NCI-H345 (cell line): ENCODE measurements around the gene CFL2.

Experiments used
- DNase-seq: peaks from one replicate; lab custom pipeline; 2025; lab: John Stamatoyannopoulos, UW

The CFL2 gene

GRCh38 chr14:34676516-34677211 is 37.7 kb downstream of the CFL2 start:
- DNase-seq = peak; percentile 41

DNA sequence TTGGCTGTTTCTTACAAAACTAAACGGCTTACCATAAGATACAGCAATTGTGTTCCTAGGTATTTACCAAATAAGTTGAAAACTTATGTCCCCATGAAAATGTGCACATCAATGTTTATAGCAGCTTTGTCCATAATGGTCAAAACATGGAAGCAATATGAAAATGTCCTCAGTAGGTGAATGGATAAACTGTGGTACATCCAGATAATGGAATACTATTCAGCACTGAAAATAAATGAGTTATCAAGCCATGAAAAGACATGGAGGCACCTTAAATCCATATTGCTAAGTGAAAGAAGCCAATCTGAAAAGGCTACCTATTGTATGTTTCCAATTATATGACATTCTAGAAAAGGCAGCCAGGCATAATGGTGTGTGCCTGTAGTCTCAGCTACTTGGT is 40.7 kb downstream of the CFL2 start:
- DNase-seq = no peak

GRCh38 chr14:34671716-34672115 is 42.7 kb downstream of the CFL2 start:
- DNase-seq = no peak

DNA sequence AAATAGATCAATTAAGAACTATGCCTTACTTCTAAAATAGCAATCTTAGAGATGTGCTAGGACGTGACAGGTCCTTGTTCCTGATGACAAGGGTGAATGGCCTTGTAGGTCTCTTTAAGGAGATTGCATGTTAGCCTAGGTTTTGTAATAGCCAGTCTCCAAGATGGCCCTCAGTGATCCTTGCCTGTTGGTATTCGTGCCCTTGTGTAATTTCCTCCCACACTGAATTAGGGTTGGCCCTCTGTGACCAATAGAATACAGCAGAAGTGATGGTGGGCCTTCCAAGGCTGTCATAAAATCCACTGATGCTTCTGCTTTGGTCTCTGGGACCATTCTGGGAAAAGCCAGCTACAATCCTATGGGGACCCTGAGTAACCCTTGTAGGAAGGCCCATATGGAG is 46.3 kb downstream of the CFL2 start:
- DNase-seq = no peak

GRCh38 chr14:34667007-34667406 is 47.4 kb downstream of the CFL2 start:
- DNase-seq = no peak

- no peak for DNase-seq
Measured at GRCh38 chr14:34665785-34666435, 48.5 kb downstream of the CFL2 start.

DNA sequence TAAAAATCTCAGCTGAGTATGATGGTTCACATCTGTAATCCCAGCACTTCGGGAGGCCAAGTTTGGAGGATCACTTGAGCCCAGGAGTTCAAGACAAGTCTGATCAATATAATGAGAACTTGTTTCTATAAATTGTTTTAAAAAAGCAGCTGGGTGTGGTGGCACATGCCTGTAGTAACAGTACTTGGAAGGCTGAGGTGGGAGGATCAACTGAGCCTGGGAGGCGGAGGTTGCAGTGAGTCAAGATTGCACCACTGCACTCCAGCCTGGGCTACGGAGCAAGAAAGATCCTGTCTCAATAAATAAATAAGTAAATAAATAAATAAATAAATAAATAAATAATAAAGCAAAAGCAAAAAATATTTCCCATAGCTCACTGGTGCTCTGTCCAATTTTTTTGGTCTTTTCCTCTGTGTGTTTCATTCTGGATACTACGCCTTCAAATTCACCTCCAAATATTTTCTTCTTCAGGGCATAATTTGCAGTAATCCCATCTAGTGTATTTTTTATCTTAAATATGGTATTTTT is 51.8 kb downstream of the CFL2 start:
- no peak for DNase-seq

DNA sequence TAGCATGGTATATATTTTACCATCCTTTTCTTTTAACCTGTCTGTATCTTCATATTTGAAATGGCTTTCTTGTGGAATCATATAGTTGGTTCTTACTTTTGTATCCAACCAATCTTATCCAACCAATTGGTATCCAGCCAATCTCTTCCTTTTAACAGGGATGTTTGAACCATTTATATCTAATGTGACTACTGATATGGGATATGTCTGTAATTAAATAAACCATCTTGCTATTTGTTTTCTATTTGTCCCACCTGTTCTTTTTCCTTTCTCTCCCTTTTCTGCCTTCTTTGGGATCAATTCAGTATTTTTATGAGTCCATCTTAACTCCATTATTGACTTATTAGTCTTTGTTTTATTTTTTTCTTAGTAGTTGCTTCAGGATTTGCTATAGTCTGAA is 53.6 kb downstream of the CFL2 start:
- DNase-seq = no peak
